HEK293 (cell line): ENCODE data around the gene POU5F2.

ENCODE experiments used
- CTCF ChIA-PET: fragments of 350-600 bp; formaldehyde crosslinking; extraction: SDS; loops from one replicate; lab custom pipeline; 2021; ENCODE audit warnings: antibody characterized with exemption; lab: Yijun Ruan, JAX
- POLR2A ChIA-PET: fragments of 300-600 bp; formaldehyde crosslinking; extraction: SDS; loops from one replicate; lab custom pipeline; 2020; ENCODE audit warnings: antibody characterized with exemption, inconsistent platforms; lab: Yijun Ruan, JAX
- H3K27ac ChIP-seq: fragments of 200-500 bp; sonication (Bioruptor generic); 2 replicates; pipeline ENCODE4 v1.5.1; 2014; ENCODE audit warnings: low read depth, low read length, control low read depth, inconsistent platforms; ENCODE audit errors: extremely low read depth
- H3K36me3 ChIP-seq, 2 experiments: fragments of 200-500 bp in 1 of 2; sonication (Bioruptor generic) in 1 of 2; 1 replicate in 1 of 2; 2 replicates in 1 of 2; pipeline ENCODE4 v1.5.1; 2014 to 2017; ENCODE audit warnings: inconsistent platforms in 2 of 2, low read length in 2 of 2; ENCODE audit not compliant: control insufficient read depth in 2 of 2, insufficient read depth in 1 of 2
- H3K4me1 ChIP-seq: fragments of 200-500 bp; sonication (Bioruptor generic); 2 replicates; pipeline ENCODE4 v1.5.1; 2014; ENCODE audit warnings: mild to moderate bottlenecking, low read length, inconsistent platforms; ENCODE audit not compliant: control insufficient read depth, insufficient read depth
- H3K4me3 ChIP-seq: 2 replicates; pipeline ENCODE4 v1.5.1; 2011; ENCODE audit warnings: low read depth, mild to moderate bottlenecking, control low read depth, low read length, moderate library complexity
- H3K9me3 ChIP-seq: fragments of 200-500 bp; sonication (Bioruptor generic); 2 replicates; pipeline ENCODE4 v1.5.1; 2014; ENCODE audit warnings: low read depth, low read length, inconsistent platforms; ENCODE audit not compliant: control insufficient read depth, insufficient read depth
- GLI2 ChIP-seq: fragments of 450-650 bp; formaldehyde crosslinking; IDR thresholded peaks from 2 replicates; pipeline ENCODE4; 2017; ENCODE audit warnings: missing biosample characterization, missing genetic modification characterization, low read depth, borderline replicate concordance
- HOXA7 ChIP-seq: sonication (generic); formaldehyde crosslinking; IDR thresholded peaks from 2 replicates; pipeline ENCODE4 v1.8.1; 2022; ENCODE audit warnings: missing genetic modification reagents, borderline replicate concordance
- MEIS1 ChIP-seq: sonication (generic); formaldehyde crosslinking; IDR thresholded peaks from 2 replicates; pipeline ENCODE4 v1.8.1; 2022; ENCODE audit warnings: missing genetic modification reagents, mild to moderate bottlenecking, borderline replicate concordance
- SALL2 ChIP-seq: fragments of 450-650 bp; formaldehyde crosslinking; IDR thresholded peaks from 2 replicates; pipeline ENCODE4 v1.5.0; 2017; ENCODE audit warnings: missing biosample characterization, mild to moderate bottlenecking, missing genetic modification characterization, borderline replicate concordance
- SCRT1 ChIP-seq: fragments of 450-650 bp; formaldehyde crosslinking; IDR thresholded peaks from 2 replicates; pipeline ENCODE4 v1.5.1; 2016; ENCODE audit warnings: missing biosample characterization, missing genetic modification characterization, borderline replicate concordance
- ZBTB1 ChIP-seq: fragments of 450-650 bp; formaldehyde crosslinking; IDR thresholded peaks from 2 replicates; pipeline ENCODE4 v1.5.1; 2016; ENCODE audit warnings: missing biosample characterization, missing genetic modification characterization
- ZBTB17 ChIP-seq: fragments of 450-650 bp; formaldehyde crosslinking; IDR thresholded peaks from 2 replicates; pipeline ENCODE4 v1.5.1; 2016; ENCODE audit warnings: missing biosample characterization, missing genetic modification characterization
- ZBTB20 ChIP-seq: fragments of 450-650 bp; formaldehyde crosslinking; IDR thresholded peaks from 2 replicates; pipeline ENCODE4 v1.5.1; 2016; ENCODE audit warnings: missing biosample characterization, missing genetic modification characterization
- ZFP37 ChIP-seq: fragments of 450-650 bp; formaldehyde crosslinking; IDR thresholded peaks from 2 replicates; pipeline ENCODE4 v1.5.1; 2016; ENCODE audit warnings: missing biosample characterization, missing genetic modification characterization
- ZIC2 ChIP-seq: fragments of 450-650 bp; formaldehyde crosslinking; IDR thresholded peaks from 2 replicates; pipeline ENCODE4 v1.5.1; 2016; ENCODE audit warnings: missing biosample characterization, missing genetic modification characterization
- ZNF121 ChIP-seq: fragments of 450-650 bp; formaldehyde crosslinking; IDR thresholded peaks from 2 replicates; pipeline ENCODE4 v1.5.1; 2016; ENCODE audit warnings: missing biosample characterization, missing genetic modification characterization
- ZNF132 ChIP-seq: fragments of 450-650 bp; formaldehyde crosslinking; IDR thresholded peaks from 2 replicates; pipeline ENCODE4 v1.5.1; 2017; ENCODE audit warnings: missing biosample characterization, missing genetic modification characterization, borderline replicate concordance
- ZNF155 ChIP-seq: fragments of 450-650 bp; formaldehyde crosslinking; IDR thresholded peaks from 2 replicates; pipeline ENCODE4 v1.5.1; 2016; ENCODE audit warnings: missing biosample characterization, missing genetic modification characterization
- ZNF214 ChIP-seq: fragments of 450-650 bp; formaldehyde crosslinking; IDR thresholded peaks from 2 replicates; pipeline ENCODE4 v1.5.1; 2017; ENCODE audit warnings: missing biosample characterization, mild to moderate bottlenecking, missing genetic modification characterization, borderline replicate concordance
- ZNF23 ChIP-seq: fragments of 450-650 bp; formaldehyde crosslinking; IDR thresholded peaks from 2 replicates; pipeline ENCODE4 v1.5.1; 2016; ENCODE audit warnings: missing biosample characterization, missing genetic modification characterization, borderline replicate concordance
- ZNF24 ChIP-seq: fragments of 450-650 bp; formaldehyde crosslinking; IDR thresholded peaks from 2 replicates; pipeline ENCODE4 v1.5.1; 2016; ENCODE audit warnings: missing biosample characterization, missing genetic modification characterization
- ZNF292 ChIP-seq: fragments of 450-650 bp; formaldehyde crosslinking; IDR thresholded peaks from 2 replicates; pipeline ENCODE4 v1.5.1; 2016; ENCODE audit warnings: low read depth, missing biosample characterization, missing genetic modification characterization, borderline replicate concordance
- ZNF302 ChIP-seq: fragments of 450-650 bp; formaldehyde crosslinking; IDR thresholded peaks from 2 replicates; pipeline ENCODE4 v1.5.1; 2016; ENCODE audit warnings: missing biosample characterization, missing genetic modification characterization, low read depth
- ZNF354C ChIP-seq: fragments of 450-650 bp; formaldehyde crosslinking; IDR thresholded peaks from 2 replicates; pipeline ENCODE4 v1.5.1; 2016; ENCODE audit warnings: missing biosample characterization, missing genetic modification characterization, low read depth, borderline replicate concordance
- ZNF391 ChIP-seq: fragments of 450-650 bp; formaldehyde crosslinking; IDR thresholded peaks from 2 replicates; pipeline ENCODE4 v1.5.1; 2016; ENCODE audit warnings: low read depth, missing biosample characterization, missing genetic modification characterization, borderline replicate concordance
- ZNF423 ChIP-seq: fragments of 450-650 bp; formaldehyde crosslinking; IDR thresholded peaks from 2 replicates; pipeline ENCODE4 v1.5.1; 2016; ENCODE audit warnings: missing biosample characterization, missing genetic modification characterization
- ZNF433 ChIP-seq: fragments of 450-650 bp; formaldehyde crosslinking; IDR thresholded peaks from 2 replicates; pipeline ENCODE4 v1.5.1; 2016; ENCODE audit warnings: missing biosample characterization, missing genetic modification characterization, low read depth
- ZNF521 ChIP-seq: fragments of 450-650 bp; formaldehyde crosslinking; IDR thresholded peaks from 2 replicates; pipeline ENCODE4 v1.5.1; 2017; ENCODE audit warnings: missing biosample characterization, mild to moderate bottlenecking, missing genetic modification characterization
- ZNF530 ChIP-seq: fragments of 450-650 bp; formaldehyde crosslinking; IDR thresholded peaks from 2 replicates; pipeline ENCODE4 v1.5.1; 2016; ENCODE audit warnings: low read depth, missing biosample characterization, missing genetic modification characterization
- ZNF555 ChIP-seq: fragments of 450-650 bp; formaldehyde crosslinking; conservative IDR thresholded peaks from 2 replicates; pipeline ENCODE4 v1.5.1; 2017; ENCODE audit warnings: missing biosample characterization, mild to moderate bottlenecking, missing genetic modification characterization, inconsistent platforms
- ZNF621 ChIP-seq: fragments of 450-650 bp; formaldehyde crosslinking; IDR thresholded peaks from 2 replicates; pipeline ENCODE4 v1.5.1; 2017; ENCODE audit warnings: missing biosample characterization, missing genetic modification characterization
- ZNF624 ChIP-seq: fragments of 450-650 bp; formaldehyde crosslinking; IDR thresholded peaks from 2 replicates; pipeline ENCODE4 v1.5.1; 2017; ENCODE audit warnings: missing biosample characterization, missing genetic modification characterization
- ZNF660 ChIP-seq: fragments of 450-650 bp; IDR thresholded peaks from 2 replicates; pipeline ENCODE4 v1.5.1; 2018; ENCODE audit warnings: missing biosample characterization, mild to moderate bottlenecking, missing genetic modification characterization
- ZNF776 ChIP-seq: fragments of 450-650 bp; formaldehyde crosslinking; IDR thresholded peaks from 2 replicates; pipeline ENCODE4 v1.5.0; 2017; ENCODE audit warnings: missing biosample characterization, missing genetic modification characterization, borderline replicate concordance
- ZNF791 ChIP-seq: fragments of 450-650 bp; formaldehyde crosslinking; IDR thresholded peaks from 2 replicates; pipeline ENCODE4 v1.5.1; 2016; ENCODE audit warnings: missing biosample characterization, missing genetic modification characterization
- TF ChIP-seq, protein P1 (sequence below): fragments of 450-650 bp; formaldehyde crosslinking; IDR thresholded peaks from 2 replicates; pipeline ENCODE4; 2016; ENCODE audit warnings: missing biosample characterization, missing genetic modification characterization
- TF ChIP-seq, protein P2 (sequence below): fragments of 450-650 bp; formaldehyde crosslinking; IDR thresholded peaks from 2 replicates; pipeline ENCODE4 v1.5.1; 2017; ENCODE audit warnings: missing biosample characterization, missing genetic modification characterization

Gene POU5F2

DNA sequence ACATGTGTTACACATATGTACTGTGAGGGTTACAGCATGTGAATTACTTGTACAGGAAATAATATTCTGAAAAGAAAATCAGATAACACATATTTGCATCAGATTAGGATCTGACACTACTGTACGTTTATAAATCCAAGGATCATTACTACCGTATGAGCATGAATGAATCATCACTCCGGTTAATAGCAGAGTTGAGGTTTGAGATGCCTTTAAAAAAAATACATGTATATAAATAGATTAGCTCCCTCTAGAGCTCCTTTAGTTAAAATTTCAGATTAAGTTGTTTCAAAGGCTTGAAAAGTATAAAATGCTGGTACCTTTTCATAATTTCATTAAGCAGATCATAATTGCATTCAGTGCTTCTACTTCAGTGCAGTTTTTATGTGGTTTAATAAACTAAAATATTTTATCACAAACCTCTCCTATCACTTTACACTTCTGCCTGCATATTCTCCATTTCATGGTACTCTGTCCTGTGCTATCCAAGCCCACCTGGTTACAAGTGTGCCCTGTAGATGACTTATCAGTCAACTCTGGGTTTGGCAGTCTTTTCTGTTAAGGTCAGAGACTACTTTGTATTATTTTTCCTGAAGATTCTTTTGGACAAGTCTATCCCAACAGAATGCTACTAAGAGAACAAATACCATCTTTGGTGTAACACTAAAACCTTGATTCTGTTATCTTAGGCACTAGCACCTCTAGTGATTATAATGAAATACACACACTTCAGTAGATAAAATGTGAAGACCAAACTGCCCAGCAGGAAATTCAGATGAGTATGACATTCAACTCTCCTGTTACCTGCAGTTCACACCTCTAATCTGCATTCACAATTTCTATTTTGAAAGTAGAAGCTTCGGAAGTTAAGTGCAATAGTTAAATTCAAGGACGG lies 48.0 kb upstream of the POU5F2 start (continued):
- TF ChIP-seq ZNF660 (no peak), ZNF791 (tag by site-specific recombination) (no peak)
- TF ChIP-seq, all 188 proteins: peak for 2

DNA sequence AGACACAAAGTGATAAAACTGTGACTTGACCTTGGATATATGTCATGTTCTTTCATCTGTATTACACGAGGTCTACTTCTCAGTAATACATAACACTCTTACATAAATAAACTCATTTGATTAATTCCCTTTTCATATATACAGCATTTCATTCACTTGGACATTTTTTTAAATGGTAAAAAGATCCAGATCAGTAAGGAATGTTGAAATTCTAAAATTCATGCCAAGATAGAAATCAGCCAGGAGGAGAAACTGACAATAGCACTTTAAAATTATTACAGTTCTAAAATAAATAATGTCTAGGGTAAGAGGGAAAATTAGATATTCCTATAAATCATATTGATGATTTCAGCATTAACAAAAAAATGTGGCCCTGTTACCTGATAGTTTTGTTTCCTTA lies 46.2 kb upstream of the POU5F2 start:
- TF ChIP-seq ZNF132 (no peak), ZNF776 (tag by site-specific recombination) (no peak), ZNF555 (tag by site-specific recombination) (no peak), ZNF423 (tag by site-specific recombination) (no peak), ZNF121 (no peak), ZNF23 (tag by site-specific recombination) (no peak), GLI2 (no peak), ZNF530 (tag by site-specific recombination) (no peak), ZFP37 (tag by site-specific recombination) (no peak), MEIS1 (CRISPR knock-in tag) (no peak), SCRT1 (tag by site-specific recombination) (no peak), ZNF391 (tag by site-specific recombination) (no peak), ZNF302 (no peak), SALL2 (tag by site-specific recombination) (no peak)
- TF ChIP-seq, protein P1, sequence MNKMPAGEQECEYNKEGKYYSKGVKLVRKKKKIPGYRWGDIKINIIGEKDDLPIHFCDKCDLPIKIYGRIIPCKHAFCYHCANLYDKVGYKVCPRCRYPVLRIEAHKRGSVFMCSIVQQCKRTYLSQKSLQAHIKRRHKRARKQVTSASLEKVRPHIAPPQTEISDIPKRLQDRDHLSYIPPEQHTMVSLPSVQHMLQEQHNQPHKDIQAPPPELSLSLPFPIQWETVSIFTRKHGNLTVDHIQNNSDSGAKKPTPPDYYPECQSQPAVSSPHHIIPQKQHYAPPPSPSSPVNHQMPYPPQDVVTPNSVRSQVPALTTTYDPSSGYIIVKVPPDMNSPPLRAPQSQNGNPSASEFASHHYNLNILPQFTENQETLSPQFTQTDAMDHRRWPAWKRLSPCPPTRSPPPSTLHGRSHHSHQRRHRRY = no peak
- H3K4me1 ChIP-seq = 0 out of 2 replicates have a peak, but pooled peaks cover 2% of the 10 kb centered on the region
- POLR2A ChIA-PET = no interaction called here
- CTCF ChIA-PET = no interaction called here
- H3K36me3 ChIP-seq = no peaks in the 10 kb centered on the region
- H3K27ac ChIP-seq = no peak overlapping the region
- no peaks in the 10 kb centered on the region for H3K9me3 ChIP-seq
- no peak overlapping the region for H3K4me3 ChIP-seq

DNA sequence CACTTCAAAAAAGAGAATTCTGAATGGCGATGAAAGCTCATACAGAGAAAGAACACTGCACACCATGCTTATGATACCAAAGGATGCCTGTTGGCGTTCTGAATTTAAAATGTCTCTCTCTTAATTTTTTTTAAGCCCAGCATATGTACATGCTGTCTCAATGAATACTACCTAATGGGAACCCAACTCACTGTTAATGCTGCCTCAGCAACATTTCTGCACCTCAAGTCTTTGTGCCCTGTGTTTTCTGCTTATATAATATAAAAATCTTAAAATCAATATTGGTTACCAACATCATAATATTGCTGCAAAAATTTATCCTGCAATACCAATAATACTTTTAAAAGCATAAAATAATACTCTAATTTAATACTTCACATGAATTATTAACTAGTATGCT lies 44.1 kb upstream of the POU5F2 start:
- H3K4me3 ChIP-seq = no peak overlapping the region
- POLR2A ChIA-PET = no interaction called here
- no peak overlapping the region for H3K27ac ChIP-seq
- H3K4me1 ChIP-seq = 0 out of 2 replicates have a peak, but pooled peaks cover 2% of the 10 kb centered on the region
- no peaks in the 10 kb centered on the region for H3K9me3 ChIP-seq
- CTCF ChIA-PET = interaction anchor here (0.5 to 1.0 kb wide), 2 partner anchors 8 to 178 kb away, joined by 3 read pairs; no protein-coding TSS in a partner anchor
- H3K36me3 ChIP-seq = no peaks in the 10 kb centered on the region
- no peak for TF ChIP-seq ZBTB1
- TF ChIP-seq SALL2 (tag by site-specific recombination) = no peak
- no peak for TF ChIP-seq ZIC2
- TF ChIP-seq ZNF214 (tag by site-specific recombination) = no peak
- TF ChIP-seq ZNF621 (tag by site-specific recombination) = no peak
- TF ChIP-seq ZNF433 (tag by site-specific recombination) = no peak
- TF ChIP-seq ZNF521 (tag by site-specific recombination) = no peak
- no peak for TF ChIP-seq ZNF155 (tag by site-specific recombination)
- TF ChIP-seq ZNF624 (tag by site-specific recombination) = no peak
- TF ChIP-seq ZBTB17 (tag by site-specific recombination) = no peak
- no peak for TF ChIP-seq ZNF354C (tag by site-specific recombination)
- TF ChIP-seq ZNF24 (tag by site-specific recombination) = no peak
- no peak for TF ChIP-seq ZNF292 (tag by site-specific recombination)
- TF ChIP-seq HOXA7 (CRISPR knock-in tag) = no peak
- no peak for TF ChIP-seq ZBTB20
- TF ChIP-seq, protein P2, sequence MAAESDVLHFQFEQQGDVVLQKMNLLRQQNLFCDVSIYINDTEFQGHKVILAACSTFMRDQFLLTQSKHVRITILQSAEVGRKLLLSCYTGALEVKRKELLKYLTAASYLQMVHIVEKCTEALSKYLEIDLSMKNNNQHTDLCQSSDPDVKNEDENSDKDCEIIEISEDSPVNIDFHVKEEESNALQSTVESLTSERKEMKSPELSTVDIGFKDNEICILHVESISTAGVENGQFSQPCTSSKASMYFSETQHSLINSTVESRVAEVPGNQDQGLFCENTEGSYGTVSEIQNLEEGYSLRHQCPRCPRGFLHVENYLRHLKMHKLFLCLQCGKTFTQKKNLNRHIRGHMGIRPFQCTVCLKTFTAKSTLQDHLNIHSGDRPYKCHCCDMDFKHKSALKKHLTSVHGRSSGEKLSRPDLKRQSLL (tag by site-specific recombination) = no peak
- no peak for TF ChIP-seq ZNF23 (tag by site-specific recombination)
